HTR-8/SVneo (cell line): ENCODE measurements around the gene SUPV3L1.
A peak's percentile ranks its signal among the peaks of the same experiment; 100 is the strongest.

ENCODE experiments used
- DNase-seq: peaks from one replicate; pipeline ENCODE4 v3.0.0; 2011; ENCODE audit warnings: low spot score, mixed read lengths; ENCODE audit not compliant: insufficient read length
- FAIRE-seq: peaks from 2 replicates; lab custom pipeline; 2011; peaks lifted over from hg19 to GRCh38; lab: Jason Lieb, UNC

SUPV3L1 gene

DNA sequence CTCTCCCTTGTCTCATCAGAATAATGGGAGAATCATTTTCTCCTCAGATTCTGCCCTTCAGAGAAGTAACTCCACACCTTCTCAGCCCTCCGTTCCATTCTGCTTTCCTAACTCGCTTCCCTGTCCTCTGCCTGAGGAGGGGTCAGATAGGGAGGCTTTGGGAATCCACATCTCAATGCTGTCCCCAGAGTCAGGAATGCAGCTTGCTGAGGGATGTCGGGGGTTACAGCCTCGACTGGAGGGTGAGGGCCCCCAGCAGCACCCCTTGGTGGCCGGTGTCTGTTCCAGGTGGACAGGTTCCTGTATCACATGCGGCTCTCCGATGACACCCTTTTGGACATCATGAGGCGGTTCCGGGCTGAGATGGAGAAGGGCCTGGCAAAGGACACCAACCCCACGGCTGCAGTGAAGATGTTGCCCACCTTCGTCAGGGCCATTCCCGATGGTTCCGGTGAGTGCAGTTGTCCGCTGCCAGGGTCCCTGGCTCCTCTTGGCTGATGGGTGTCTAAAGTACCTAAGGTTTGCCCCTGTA is 47.0 kb downstream of the SUPV3L1 start:
- DNase-seq (no peak), FAIRE-seq (no peak)

DNA sequence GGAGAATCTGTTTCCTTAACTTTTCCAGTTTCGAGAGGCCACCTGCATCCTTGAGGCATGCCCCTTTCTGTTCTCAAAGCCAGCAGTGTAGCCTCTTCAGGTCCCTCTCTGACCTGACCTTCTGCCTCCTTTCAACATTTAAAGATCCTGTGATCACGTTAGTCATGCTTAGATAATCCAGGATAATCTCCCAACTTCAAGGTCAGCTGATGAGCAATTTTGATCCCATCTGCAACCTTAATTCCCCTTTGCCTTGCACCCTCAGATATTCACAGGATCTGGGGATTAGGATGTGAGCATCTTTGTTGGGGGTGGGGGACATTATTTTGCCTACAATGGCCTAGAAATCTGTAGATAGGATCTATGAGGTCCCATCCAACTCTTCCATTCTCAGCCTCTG is 48.1 kb downstream of the SUPV3L1 start:
- FAIRE-seq = no peak

DNA sequence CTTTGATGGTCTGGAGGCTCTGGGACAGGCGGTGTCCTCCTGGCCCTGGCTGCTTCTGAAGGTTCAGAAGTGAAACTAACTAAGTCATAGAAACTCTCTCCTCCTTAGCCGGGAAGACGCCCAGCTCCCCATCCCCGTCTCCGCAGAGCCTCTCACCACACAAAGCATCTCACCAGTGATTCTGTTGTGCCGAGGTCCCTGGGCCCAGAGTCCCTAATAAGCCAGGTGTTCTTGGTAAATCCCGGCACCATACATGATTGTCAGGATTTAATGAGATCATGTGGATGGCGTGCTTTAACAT is 49.5 kb downstream of the SUPV3L1 start:
- DNase-seq (no peak), FAIRE-seq (no peak)

More for the DNA sequence above, 48.1 kb downstream of the SUPV3L1 start:
- DNase-seq = no peak

DNA sequence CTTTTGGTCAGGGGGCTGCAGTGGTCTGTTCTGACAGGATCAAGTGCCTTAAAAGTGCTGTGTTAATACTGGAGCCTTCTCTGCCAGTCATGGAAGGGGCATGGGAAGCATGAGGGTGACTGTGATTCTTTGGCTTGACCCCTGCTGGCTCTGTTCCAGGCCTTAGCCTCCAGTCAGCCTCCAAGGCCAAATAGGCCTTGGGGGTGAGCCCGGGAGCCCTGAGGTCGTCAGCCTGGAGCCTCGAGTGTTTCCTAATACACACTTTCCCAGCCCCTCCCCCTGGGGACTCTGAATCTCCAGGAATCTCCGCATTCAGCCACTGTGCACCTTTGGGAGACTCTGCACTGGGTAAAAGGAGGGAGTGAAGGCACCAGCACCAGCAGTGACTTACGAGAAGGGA is 50.1 kb downstream of the SUPV3L1 start:
- DNase-seq = no peak
- no peak for FAIRE-seq

DNA sequence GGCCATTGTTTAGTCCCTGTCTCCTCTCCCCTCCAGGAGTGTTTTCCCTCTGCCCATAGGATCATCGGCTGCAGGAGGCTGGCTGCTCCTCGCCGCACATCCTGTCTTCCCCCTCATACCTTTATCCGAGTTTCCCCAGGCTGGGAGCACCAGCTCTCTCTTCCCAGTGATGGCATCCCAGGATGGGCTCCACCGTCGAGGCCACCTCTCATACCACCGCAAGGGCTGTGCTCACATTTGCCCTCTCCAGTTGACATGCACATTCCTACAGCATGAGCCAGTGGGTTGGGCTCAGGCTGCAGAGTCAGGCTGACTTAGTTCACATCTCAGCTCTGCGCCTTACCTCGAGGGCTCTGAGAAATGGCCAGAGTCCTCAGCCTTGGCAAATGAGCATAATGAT is 52.2 kb downstream of the SUPV3L1 start:
- DNase-seq (peak; percentile 84), FAIRE-seq (peak; percentile 80)

DNA sequence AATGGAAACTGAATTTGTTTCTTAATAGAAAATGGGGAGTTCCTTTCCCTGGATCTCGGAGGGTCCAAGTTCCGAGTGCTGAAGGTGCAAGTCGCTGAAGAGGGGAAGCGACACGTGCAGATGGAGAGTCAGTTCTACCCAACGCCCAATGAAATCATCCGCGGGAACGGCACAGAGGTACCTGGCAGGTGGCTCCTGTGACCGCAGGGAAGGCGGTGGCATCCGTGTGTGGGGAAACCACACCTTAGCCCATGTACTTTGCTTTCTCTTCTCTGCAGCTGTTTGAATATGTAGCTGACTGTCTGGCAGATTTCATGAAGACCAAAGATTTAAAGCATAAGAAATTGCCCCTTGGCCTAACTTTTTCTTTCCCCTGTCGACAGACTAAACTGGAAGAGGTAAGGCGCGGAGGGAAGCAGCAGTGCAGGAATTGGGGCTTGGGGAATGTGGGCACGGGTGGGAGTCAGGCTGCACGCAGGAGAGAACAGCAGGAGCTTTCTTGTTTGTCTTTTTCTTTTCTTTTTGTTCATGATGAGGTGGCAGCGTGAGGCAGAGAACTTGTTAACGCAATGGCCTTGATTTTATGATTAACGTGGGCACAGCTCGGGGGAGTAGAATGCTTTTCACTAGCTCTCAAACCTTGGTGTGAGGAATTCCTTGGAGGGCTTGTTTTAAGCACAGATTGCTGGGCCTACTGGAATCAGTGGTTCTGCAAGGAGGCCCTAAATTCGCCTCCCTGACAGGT is 52.9 kb downstream of the SUPV3L1 start:
- FAIRE-seq = no peak

DNA sequence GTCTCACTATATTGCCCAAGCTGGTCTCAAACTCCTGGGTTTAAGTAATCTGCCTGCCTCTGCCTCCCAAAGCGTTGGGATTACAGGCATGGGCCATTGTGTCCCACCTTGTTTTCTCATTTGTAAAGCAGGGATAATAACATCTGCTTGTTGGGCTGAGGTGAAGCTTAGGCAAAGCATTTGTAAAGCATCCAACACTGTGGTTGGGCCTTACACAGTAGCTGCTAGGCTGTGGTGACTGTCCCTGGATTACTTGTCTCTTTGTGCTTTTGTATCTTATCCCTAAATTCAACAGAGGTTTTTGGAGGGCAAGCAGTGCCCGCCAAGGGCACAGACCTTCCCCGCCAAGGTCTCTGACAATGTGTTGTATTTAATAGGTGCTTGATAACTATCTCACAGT is 54.4 kb downstream of the SUPV3L1 start:
- FAIRE-seq (no peak), DNase-seq (no peak)

More for the DNA sequence above, 52.9 kb downstream of the SUPV3L1 start:
- DNase-seq = no peak

DNA sequence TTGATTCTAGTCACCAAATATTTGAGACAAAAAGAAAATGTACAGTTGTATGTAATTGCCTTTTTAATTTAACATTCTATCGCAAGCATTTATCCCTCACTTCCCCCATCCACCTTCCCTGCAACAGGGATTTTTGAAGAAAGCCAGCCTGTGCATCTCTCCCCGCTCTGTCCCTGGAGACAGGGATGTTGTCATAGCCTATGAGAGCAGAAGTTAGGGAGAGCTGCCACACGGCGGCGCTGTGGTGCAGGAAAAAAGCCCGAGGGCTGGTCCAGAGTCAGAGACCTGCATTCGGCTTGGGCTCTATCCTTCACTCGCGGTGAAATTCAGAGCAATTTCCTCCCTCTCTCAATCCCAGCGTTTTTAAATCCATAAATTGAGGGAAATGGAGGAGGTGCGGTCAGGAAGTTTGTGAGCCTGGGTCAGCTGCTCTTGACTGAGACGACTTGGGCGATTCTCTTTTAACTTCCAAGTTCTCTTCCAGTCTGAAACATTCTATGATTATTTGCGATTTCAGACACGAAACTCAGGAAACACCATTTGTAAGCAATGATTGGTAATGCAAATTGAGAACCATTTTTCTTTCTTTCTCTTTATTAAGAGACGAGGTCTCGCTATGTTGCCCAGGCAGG is 57.6 kb downstream of the SUPV3L1 start:
- peak; percentile 86 for DNase-seq
- no peak for FAIRE-seq

DNA sequence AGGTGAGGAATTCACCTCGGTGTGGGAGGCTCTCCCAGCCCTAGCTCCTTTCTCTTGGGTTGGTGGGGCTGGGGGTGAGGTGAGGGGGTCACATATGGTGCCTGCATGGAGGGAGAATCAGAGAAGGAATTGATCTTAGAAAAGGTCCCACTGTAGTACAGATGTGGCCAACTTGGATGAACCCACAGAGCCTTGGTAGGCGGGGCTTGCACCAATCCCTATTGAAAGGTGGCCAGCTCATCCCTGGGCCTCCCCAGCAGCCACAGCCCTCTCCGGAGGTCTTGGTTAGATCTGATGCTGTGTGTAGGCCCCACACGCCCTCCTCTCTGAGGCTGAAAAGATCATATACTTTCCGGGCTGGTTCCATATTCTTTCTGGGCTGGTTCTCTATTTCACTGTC is 59.1 kb downstream of the SUPV3L1 start:
- DNase-seq (no peak), FAIRE-seq (no peak)

DNA sequence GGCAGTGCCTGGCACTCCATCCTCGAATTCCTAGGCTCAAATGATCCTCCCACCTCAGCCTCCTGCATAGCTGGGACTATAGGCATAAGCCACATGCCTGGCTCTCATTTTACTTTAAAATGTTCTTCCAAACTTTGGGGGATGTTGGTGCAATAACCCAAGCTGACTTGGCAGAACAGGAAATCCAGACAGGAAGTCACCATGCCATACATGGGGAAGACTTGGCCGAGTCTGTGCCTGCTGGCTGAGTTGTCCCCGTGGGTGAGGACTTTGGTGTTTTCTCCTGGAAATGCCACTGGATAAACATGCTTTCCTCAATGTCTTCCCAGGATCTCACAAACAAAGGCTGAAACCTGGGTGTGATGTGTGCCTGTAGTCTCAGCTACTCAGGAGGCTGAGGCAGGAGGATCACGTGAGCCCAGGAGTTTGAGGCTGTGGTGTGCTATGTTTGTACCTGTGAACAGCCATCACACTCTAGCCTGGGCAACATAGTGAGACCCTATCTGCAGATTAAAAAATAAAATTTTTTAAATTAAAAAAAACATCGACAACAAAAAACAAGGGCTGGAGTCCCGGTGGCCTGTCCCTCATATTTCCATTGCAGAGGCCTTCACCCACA is 59.9 kb downstream of the SUPV3L1 start:
- no peak for FAIRE-seq
- DNase-seq = no peak

DNA sequence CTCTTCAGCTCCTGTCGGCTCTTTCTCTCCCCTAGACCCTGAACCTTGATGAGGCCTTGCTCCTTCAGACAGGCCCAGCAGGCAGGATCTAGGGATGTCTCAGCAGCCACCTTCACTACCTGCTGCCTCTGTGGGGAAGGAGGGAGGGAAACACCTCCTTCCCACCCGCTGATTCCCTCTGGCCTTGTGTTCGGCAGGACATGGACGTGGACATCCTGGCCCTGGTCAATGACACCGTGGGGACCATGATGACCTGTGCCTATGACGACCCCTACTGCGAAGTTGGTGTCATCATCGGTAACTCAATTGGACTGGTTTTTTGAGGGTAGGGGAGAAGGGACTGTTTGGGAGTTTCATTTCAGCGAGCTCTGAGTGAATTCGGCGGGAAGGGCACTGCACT is 60.4 kb downstream of the SUPV3L1 start:
- FAIRE-seq (no peak), DNase-seq (no peak)

DNA sequence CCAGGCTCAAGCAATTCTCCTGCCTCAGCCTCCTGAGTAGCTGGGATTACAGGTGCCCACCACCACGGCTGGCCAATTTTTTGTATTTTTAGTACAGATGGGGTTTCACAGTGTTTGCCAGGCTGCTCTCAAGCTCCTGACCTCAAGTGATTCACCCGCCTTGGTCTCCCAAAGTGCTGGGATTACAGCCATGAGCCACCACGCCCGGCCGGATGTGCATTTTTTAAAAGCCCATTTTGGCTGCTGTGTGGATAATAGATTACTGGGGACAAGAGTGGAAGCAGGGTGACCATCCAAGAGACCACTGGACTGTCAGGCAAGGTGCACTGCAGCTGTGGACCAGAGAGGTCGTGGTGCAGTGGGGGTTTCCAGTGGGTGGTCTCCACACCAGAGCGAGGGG is 61.5 kb downstream of the SUPV3L1 start:
- FAIRE-seq = no peak
- DNase-seq = no peak

DNA sequence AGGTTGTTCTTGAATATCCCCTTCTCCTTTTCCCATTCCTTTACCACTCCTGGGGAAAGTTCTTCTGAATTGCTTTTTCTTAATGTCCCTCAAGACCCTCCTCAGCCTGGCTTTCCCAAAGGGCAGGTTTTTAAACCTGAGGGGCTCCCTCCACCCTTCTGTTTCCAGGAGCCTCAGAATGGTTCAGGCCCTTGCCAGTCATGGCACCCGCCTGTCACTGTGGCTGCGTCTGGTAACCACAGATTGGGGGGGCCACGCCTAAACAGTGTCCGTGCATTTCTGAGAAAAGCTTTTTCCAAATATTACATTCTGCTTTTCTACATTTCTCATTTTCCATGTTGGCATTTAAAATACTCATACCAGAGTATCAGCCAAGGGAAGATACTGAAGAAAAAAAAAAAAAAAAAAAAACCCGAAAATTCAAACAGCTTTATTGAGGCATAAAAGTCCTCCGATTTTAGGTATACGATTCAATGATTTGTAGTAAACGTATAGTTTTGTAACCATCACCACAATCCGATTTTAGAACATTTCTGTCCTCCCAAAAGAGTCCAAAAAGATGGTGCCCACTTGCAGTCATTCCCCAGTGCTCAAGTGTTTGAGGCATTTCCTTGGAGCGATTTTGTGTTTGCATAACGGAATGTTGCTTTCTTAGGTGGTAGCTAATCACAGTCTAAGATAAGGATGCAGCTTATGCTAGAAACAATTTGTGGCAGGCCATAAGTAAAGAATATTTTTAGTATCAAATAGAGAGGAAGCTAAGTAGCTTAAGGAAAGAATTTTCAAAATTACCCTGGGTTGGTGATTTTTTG is 62.2 kb downstream of the SUPV3L1 start:
- FAIRE-seq = no peak

DNA sequence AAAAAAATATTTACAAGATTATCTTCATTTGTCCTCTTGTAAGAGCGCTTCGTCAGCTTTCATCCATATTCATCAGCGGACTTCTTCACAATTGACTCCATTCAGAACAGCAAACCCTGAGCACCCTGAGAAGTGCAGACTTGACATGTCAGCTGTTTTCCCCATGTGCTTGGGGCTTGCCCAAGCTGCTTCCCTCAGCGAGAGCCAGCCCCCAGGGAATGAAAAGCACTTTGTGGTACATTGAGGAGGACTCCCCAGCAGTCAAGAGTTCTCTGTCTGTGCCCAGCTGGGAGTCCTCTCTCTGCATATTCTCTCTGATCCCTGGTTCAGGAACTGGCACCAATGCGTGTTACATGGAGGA is 62.8 kb downstream of the SUPV3L1 start:
- DNase-seq = no peak
- FAIRE-seq = no peak

More for the DNA sequence above, 62.2 kb downstream of the SUPV3L1 start:
- no peak for DNase-seq

DNA sequence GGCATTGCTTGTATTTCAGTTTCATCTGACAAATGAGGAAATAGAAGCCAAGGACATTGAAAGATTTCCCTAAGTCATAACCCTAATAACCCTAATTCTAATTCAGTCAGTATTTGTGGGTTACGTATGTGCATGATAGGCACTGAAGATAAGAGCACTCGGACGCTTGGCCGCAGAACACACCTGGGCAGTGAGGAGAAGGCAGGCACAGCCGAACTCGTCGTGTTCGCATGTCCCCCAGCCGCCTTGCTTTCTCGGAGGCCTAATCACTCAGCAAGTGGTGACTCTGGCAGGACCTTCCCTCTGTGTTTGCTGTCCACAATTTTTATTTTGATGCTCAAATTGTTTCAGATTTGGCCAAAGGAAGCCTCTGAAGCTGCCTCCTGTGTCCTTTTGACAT is 63.8 kb downstream of the SUPV3L1 start:
- FAIRE-seq = no peak
- no peak for DNase-seq

DNA sequence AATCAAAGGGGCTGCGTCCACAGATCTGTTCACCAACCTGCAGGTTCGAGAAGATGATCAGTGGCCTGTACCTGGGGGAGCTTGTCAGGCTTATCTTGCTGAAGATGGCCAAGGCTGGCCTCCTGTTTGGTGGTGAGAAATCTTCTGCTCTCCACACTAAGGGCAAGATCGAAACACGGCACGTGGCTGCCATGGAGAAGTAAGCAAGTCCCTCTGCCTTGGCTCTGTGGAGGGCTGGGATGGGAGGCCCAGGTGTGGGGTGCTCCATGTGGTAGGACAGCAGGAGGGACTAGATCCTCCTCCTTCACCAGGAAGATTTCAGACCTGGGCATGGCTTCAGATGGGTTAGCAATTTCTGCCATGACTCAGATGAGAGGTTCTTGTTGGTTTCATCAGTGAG is 66.0 kb downstream of the SUPV3L1 start:
- no peak for FAIRE-seq
- DNase-seq = no peak

DNA sequence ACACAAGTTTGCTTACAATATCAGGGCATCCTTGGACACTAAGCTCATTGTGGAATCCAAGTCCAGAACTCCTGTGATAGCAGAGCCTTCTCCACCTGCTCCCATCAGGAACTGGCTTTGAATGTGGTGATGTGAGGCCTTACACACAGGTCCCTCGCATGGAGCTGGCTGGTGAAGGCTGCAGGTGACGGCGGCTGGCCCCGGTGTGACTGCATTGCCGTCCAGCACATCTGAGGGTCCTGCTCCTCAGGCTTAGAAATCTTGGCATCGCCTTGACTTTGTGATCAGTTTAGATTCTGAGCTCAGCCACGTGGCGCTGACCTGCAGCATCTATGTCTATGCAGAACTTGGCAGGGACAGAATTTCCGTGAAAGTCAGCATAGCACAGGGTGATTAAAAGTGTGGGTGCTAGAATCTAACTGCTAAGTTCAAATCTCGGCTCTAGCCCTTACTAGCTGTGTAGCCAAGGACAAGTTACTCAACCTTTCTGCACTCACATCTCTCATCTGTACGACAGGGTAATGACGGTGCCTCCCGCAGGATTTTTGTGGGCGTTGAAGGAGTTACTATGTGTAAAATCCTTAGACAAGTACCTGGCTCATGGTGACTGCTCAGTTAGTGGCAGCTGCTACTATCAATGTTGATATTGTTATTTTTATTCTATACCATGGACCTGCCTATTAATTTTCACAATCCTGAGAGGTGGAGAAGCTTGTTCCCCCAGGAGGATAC is 66.7 kb downstream of the SUPV3L1 start:
- no peak for FAIRE-seq

DNA sequence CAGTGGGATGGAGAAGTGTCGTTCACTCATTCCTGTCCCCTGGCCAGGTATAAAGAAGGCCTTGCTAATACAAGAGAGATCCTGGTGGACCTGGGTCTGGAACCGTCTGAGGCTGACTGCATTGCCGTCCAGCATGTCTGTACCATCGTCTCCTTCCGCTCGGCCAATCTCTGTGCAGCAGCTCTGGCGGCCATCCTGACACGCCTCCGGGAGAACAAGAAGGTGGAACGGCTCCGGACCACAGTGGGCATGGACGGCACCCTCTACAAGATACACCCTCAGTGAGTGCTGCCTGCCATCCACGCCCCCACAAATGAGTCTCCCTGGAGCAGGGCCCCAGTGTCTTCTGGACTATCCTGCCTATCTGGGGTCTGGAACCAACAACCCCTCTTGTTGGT is 67.3 kb downstream of the SUPV3L1 start:
- FAIRE-seq (no peak), DNase-seq (no peak)

More for the DNA sequence above, 66.7 kb downstream of the SUPV3L1 start:
- DNase-seq = no peak

DNA sequence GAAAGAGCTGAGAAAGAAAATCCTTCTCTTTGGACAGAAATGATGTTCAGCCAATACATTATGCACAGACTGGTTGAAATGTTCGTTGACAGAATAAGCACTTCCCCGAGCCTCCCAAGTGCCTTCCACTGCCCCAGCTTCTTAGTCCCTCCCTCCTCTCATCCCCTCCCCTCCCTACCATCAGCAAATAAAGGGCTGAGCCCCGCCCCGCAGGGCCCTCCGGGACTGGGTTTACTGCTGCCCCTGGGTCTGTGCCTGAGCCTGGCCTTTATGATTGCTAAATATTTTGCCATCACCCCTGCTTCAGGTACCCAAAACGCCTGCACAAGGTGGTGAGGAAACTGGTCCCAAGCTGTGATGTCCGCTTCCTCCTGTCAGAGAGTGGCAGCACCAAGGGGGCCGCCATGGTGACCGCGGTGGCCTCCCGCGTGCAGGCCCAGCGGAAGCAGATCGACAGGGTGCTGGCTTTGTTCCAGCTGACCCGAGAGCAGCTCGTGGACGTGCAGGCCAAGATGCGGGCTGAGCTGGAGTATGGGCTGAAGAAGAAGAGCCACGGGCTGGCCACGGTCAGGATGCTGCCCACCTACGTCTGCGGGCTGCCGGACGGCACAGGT is 68.2 kb downstream of the SUPV3L1 start:
- DNase-seq (no peak), FAIRE-seq (no peak)

DNA sequence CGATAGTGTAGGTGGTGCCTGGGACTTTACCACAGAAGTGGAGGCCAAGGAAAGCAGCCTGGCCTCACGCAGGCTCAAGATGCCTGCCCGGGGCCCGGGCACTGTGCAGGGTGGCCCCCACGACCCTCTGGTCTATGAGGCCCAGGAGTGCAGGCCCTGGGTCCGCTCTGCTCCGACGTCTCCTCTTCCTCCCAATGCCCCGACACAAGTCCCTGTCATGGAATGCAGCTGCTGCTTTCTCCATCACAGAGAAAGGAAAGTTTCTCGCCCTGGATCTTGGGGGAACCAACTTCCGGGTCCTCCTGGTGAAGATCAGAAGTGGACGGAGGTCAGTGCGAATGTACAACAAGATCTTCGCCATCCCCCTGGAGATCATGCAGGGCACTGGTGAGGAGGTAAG is 70.0 kb downstream of the SUPV3L1 start:
- DNase-seq = no peak
- no peak for FAIRE-seq
